Fibroblast of mammary gland (primary cell): ENCODE measurements around the gene IFNL2.

ENCODE experiments used
- DNase-seq: peaks from one replicate; pipeline ENCODE4 v3.0.0-alpha.2; 2010; ENCODE audit warnings: low read depth
- H3K4me3 ChIP-seq: 2 replicates; pipeline ENCODE4 v1.5.1; 2011; ENCODE audit warnings: low read depth, mild to moderate bottlenecking, low read length, moderate library complexity; ENCODE audit not compliant: control insufficient read depth
- CTCF ChIP-seq: conservative IDR thresholded peaks from 2 replicates; pipeline ENCODE4 v1.5.1; 2011; ENCODE audit warnings: low read depth, low read length, inconsistent platforms; ENCODE audit not compliant: control insufficient read depth, insufficient read depth

IFNL2 gene

GRCh38 chr19:39254531-39255345 is 13.5 kb upstream of the IFNL2 start:
- no peak for DNase-seq
- H3K4me3 ChIP-seq = no peak overlapping the region
- no peak for TF ChIP-seq CTCF

GRCh38 chr19:39257227-39257626 is 11.0 kb upstream of the IFNL2 start:
- no peak for TF ChIP-seq CTCF
- DNase-seq = no peak
- H3K4me3 ChIP-seq = no peak overlapping the region

- H3K4me3 ChIP-seq = no peak overlapping the region
- DNase-seq = no peak
- no peak for TF ChIP-seq CTCF
Observed at GRCh38 chr19:39261704-39262103, 6.5 kb upstream of the IFNL2 start.

DNA sequence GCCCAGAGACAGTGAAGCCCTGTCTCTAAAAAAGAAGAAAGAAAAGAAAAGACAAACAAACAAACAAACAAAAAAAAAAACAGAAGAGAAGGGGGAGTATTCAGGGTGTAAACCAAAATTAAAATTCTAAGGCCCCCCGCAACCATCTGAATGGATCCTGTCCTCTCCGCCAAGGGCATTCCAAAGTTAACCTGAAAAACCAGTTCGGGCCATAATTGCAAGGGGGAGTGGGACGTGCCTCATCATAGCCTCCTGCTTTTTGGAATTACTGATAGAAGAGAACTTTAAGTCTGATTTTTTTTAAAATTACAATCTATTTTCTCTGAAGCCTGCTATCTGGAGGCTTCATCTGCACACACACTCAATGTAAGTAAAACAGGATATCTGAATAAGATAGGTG is 5.7 kb upstream of the IFNL2 start:
- no peak for TF ChIP-seq CTCF
- no peak for DNase-seq
- no peak overlapping the region for H3K4me3 ChIP-seq

DNA sequence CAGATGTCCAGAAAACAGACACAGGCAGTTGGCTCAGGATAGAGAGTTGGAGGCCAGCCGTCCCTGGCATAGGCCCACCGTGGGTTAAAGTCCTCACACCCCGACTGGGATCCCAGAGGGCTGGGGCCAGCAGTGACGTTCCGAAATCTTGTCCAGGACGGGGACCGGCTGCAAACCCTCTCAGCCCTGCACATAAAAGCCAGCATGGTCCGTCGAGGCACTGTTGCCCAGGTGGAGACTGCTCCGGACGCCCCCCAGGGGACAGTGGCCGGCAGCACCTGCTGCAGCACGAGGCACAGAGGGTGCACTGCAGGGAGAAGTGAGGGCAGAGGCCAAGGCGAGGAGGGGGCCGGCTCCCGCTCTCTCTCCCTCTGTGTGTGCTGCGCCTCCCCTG is 4.3 kb upstream of the IFNL2 start:
- no peak overlapping the region for H3K4me3 ChIP-seq
- no peak for DNase-seq
- TF ChIP-seq CTCF = no peak

- H3K4me3 ChIP-seq = no peak overlapping the region
- TF ChIP-seq CTCF = no peak
- DNase-seq = no peak
Observed at GRCh38 chr19:39264306-39265290, 3.6 kb upstream of the IFNL2 start.
